IMR-90 (cell line): ENCODE measurements around the gene BAZ1A.

ENCODE experiments used
- CEBPB ChIP-seq: IDR thresholded peaks from 2 replicates; pipeline ENCODE4 v1.6.1; 2012; ENCODE audit warnings: low read depth, low read length, improper control_type of control experiment
- CTCF ChIP-seq: conservative IDR thresholded peaks from 2 replicates; pipeline ENCODE4 v1.5.1; 2012; ENCODE audit warnings: mild to moderate bottlenecking, low read depth, low read length, improper control_type of control experiment
- FOS ChIP-seq: fragments of 150-350 bp; IDR thresholded peaks from 2 replicates; pipeline ENCODE4 v1.6.1; 2016; ENCODE audit warnings: low read depth, low read length
- POLR2A ChIP-seq: IDR thresholded peaks from 2 replicates; pipeline ENCODE4 v1.6.1; 2012; ENCODE audit warnings: mild to moderate bottlenecking, low read depth, low read length
- RAD21 ChIP-seq: IDR thresholded peaks from 2 replicates; pipeline ENCODE4 v1.6.1; 2012; ENCODE audit warnings: low read length, improper control_type of control experiment
- RCOR1 ChIP-seq: IDR thresholded peaks from 2 replicates; pipeline ENCODE4 v1.6.1; 2012; ENCODE audit warnings: mild to moderate bottlenecking, low read length, improper control_type of control experiment; ENCODE audit not compliant: insufficient replicate concordance
- RFX5 ChIP-seq: IDR thresholded peaks from 2 replicates; pipeline ENCODE4 v1.8.0; 2012; ENCODE audit warnings: low read depth, mild to moderate bottlenecking, low read length, moderate library complexity

DNA sequence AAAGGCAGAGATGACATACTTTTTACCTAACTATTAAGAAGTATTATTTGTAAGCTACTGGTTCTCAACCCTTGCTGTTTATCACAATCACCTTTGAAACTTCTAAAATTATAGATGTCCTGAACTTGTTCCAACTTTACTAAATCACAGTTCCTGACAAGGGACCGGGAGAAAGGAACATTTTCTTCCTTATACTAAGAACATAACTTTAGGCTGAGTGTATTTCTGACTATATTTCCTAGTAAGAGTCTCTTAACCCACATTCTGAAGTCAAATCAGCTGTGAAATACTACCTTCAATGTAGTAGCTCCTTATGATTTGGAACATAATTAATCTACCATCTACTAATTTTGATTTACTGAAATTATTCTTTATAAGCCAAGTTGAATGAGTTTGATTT is 80.2 kb downstream of the BAZ1A start:
- TF ChIP-seq CTCF = no peak
- no peak for TF ChIP-seq RFX5
- TF ChIP-seq RAD21 = no peak
- no peak for TF ChIP-seq POLR2A
- TF ChIP-seq CEBPB = no peak
- TF ChIP-seq RCOR1 = no peak
- no peak for TF ChIP-seq FOS
